ENCODE results near the gene KL.

Gene KL

DNA sequence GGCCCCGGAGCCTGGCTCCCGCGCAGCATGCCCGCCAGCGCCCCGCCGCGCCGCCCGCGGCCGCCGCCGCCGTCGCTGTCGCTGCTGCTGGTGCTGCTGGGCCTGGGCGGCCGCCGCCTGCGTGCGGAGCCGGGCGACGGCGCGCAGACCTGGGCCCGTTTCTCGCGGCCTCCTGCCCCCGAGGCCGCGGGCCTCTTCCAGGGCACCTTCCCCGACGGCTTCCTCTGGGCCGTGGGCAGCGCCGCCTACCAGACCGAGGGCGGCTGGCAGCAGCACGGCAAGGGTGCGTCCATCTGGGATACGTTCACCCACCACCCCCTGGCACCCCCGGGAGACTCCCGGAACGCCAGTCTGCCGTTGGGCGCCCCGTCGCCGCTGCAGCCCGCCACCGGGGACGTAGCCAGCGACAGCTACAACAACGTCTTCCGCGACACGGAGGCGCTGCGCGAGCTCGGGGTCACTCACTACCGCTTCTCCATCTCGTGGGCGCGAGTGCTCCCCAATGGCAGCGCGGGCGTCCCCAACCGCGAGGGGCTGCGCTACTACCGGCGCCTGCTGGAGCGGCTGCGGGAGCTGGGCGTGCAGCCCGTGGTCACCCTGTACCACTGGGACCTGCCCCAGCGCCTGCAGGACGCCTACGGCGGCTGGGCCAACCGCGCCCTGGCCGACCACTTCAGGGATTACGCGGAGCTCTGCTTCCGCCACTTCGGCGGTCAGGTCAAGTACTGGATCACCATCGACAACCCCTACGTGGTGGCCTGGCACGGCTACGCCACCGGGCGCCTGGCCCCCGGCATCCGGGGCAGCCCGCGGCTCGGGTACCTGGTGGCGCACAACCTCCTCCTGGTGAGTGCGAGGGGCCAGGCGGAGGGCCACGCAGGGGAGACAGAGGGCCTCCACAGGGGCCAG is at the start of gene KL:
Gene KL, plus strand, starts transcription at position 10 of the 909 bp plus-strand sequence. Its CDS starts 18 bp downstream, at position 28.
- DNase-seq (ENCODE audit: low spot score): no peak

DNA sequence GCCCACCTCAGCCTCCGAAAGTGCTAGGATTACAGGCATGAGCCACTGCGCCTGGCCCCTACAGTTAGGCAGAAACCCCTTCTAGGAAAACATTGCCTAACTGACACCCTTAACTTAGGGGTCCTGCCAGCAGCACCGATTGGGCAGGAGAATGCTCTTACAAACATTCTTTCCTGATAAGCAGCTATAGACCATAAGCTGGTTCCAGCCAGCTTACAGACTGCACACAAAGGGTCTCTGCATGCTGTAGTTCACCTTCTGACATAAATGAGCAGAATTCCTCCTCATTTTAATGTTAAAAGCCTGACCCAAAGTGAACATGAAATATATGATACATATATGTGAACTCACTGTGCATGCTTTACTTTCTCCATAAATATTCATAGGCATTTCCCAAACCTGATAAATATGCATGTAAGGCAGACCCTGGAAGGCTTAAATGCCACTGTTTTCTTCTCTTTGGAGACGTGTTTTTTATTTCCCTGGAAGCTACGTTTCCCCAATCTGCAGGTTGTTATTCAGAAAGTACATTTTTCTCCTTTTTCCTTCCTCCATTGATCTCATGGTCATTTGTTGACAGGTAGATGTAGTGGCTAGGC is 48.5 kb upstream of the KL start:
- no peak for DNase-seq (ENCODE audit: low spot score)

DNA sequence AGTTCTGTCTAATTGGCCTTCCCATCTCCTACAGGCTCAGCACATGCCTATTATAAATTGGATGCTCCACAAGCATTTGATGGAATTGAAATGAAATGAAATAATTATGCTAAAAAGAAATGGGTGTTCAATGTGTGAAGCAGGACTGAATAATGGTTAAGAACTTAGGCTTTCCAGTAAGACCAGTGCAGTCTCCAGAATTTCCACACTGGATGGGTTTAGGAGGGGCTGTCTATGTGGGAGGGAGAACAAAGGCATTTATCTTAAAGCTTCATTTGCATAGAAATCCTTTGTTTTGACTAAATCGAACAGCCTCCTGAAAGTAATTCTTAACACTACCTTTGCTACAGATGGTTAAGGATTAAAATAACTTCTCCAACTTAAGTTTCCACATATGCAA is 47.9 kb upstream of the KL start:
- DNase-seq (ENCODE audit: low spot score): no peak

DNA sequence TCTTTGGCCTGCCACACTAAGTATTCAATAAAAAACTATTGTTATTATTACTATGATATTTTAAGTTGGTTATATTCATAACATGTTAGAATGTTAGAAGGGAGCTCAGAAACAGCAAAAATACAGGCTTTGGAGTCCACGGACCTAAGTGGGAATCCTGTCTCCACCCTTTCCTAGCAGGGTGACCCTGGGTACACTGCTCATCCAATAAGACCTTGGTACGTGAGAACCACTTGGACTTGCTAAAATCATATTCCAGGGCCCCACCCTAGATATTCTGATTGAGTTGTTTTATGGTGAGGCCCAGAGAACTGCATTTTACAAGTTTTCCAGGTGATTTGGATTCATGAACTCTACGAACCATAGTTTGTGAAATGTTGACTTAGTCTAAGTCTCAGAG is 47.4 kb upstream of the KL start:
- DNase-seq (ENCODE audit: low spot score): no peak

DNA sequence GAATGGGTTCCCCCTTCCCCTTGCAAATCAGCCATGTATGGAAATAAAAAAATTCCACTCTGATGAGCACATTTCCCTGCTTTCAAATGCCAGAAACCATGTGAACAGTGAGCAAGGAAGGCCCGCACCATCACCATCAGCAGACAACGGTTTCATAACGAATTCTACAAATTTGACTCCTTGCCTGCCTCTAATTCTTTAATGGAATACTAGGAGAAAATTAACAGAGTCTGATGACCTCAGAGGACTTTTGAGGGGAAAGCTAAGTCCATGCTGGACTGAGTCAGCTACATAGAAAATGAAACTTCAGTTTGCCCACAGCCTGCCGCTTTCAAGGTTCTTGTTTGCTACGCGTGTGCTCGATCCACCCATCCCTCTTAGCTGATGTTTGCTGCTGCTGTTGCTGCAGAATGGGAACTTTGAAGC is 46.7 kb upstream of the KL start:
- no peak for DNase-seq (ENCODE audit: low spot score)

DNA sequence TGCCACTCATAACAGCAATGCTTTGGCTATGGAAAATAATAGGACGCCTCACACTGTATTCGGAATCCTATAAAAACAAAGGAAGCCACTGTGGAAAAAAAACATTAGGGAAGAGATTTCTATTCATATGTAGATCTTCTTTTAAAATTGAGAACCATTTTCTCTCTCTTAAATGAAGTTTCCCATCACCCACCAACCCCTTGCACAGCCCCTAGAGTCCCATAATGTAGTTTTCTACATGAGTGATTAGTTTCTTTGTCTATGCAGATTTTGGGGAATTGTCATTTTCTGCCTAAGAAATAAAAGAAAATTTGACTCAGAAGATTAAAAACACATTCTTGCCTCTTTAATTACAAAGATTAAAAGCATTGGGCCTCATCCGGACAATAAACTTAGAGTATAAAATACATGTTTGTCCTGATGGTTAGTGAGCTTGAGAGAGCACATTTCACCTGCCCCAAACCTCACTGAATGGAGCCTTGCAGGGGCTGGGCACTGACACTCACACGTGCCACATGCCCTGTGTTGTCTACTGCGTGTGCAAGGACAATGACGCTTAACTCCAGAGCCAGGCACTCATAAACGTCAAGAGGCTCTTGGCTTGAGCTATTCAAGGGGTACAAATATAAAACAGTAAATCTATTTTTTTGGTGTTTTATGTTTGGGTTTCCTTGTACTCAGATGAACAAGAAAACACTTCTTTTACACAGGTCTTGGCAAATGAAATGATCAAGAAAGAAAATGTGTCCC is 40.0 kb upstream of the KL start:
- no peak for DNase-seq (ENCODE audit: low spot score)

DNA sequence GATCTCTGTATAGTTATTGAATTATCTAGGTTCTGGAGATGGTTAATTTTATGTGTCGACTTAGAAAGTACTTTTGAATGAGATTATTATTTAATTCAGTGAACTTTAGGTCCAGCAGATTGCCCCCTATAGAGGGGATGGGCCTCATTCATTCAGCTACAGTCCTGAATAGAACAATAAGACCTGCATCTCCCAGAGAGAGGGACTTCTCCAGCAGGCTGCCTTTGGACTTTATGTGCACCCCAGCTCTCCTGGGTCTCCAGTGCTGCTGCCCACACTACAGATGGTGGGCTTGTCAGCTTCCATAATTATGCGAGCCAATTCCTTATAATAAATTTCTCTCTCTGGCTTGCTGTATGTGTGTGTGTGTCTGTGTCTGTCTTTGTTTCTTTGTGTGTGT is 39.3 kb upstream of the KL start:
- no peak for DNase-seq (ENCODE audit: low spot score)

DNA sequence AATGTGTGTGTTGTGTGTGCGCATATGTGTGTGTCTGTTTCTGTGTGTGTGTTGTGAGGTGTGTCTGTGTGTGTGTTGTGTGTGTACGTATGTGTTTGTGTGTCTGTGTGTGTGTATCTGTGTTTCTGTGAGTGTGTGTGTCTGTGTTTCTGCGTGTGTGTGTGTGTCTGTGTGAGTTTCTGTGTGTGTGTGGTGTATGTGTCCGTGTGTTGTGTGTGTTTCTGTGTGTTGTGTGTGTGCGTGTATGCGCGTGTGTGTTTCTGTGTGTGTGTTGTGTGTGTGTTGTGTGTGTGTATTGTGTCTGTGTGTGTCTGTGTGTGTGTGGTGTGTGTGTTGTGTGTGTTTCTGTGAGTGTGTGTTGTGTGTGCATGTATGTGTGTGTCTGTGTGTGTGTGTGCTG is 38.9 kb upstream of the KL start:
- DNase-seq (ENCODE audit: low spot score): no peak

DNA sequence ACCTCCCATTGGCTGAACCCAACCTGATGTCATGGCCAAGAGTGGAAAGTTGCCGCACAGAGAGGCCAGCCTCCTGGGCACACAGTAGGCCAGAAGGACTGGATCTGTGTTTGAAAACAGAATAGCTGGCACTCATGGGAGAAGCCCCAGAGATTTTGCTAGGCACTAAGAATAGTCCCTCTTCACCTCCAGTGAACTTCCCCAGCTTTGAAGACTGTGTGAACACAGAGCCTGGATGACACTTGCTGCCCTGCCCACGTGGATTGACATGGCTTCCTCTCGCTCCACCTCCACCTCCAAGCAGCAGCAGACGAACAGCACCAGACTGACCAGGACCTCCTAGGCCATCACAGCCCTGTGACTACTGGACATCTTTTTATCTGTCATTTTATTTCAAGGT is 37.9 kb upstream of the KL start:
- DNase-seq (ENCODE audit: low spot score): no peak

DNA sequence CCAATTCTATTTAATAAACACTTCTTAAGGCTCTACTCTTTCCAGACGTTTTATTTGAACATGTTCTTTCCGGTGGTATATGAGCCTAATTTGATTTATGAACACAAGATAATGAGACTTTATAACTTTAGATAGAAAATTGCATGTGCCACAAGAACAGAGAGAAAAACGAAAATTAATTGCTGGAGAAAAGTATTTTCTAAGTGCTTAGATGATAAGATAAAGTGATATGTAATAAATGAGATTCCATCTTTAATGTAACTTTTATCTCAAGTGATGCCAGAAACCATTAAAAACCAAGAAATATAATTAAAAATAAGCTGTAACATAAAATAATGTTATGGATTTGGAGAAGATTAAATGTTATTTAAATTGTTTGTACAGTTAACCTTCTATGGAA is 33.2 kb upstream of the KL start:
- no peak for DNase-seq (ENCODE audit: low spot score)

DNA sequence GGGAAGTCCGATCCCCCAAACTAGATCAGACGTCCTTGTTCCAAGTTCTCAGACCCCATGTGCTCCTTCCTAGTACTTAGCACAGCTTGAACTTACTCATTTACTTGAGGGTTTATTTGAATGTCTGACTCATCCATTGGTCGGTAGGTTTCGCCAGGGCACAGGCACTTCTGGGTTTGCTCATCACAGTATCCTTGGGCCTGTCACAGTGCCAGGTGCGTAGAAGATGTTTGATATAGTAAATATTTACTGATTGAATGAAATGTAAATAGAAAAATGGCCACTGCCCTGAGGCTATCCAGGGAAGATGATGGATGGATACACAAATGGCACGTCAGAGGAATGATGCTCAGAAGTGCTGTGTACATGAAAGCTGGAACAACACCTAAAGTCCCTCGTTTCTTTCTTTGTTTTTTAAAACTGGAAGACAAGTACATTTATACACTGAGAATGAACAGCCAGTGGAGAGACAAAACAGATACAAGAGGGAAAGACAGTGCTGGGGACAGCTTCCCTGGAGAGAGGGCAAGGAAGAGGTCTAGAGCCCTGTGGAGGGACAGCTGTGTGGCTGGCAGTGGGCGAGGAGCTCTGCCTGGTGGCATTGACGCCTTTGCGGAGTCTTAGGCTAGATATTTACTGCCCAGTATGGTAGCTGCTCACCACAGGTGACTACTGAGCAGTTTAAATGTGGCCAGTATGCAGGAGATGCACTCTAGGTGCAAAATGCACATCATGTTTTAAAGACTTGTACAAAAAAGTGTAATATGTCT is 31.2 kb upstream of the KL start:
- DNase-seq (ENCODE audit: low spot score): no peak

DNA sequence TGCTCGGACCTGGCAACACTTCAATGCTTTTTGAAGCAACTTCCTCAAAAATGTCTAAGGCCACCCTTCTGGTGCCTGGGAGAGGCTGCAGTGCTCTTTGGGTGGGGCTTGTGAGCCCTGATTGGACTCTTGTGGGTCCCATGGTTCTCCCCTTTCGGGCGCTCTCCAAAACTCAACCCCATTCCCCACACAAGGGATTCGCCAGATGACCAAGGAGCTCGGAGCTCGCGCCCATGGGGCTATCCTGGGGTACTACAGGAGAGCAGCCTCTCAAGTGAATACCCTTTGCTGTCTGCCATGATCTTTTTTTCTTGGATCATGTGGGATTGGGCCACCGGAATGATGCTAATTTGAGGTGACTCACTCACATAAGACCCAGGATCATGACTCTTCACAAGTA is 29.7 kb upstream of the KL start:
- peak; percentile 25 for DNase-seq (ENCODE audit: low spot score)

DNA sequence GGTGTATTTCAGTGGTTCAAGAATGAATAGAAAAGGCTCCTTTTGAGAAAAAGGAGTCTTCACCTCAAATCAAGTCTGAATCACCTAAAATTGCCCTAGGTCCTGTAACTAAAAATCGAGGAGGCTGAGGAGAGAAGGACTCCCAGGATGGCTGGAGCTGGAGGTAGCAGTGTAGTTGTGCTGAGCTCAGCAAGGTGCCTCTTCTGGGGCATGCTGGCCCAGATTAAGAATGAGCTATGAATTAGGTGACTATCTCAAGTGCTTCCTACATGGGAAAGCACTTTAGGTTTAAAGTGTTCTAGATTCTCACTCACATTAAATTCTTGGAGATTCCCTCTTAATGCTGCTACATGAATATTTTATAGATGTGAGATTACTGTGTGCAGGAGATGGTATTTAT is 28.8 kb upstream of the KL start:
- DNase-seq (ENCODE audit: low spot score): no peak

DNA sequence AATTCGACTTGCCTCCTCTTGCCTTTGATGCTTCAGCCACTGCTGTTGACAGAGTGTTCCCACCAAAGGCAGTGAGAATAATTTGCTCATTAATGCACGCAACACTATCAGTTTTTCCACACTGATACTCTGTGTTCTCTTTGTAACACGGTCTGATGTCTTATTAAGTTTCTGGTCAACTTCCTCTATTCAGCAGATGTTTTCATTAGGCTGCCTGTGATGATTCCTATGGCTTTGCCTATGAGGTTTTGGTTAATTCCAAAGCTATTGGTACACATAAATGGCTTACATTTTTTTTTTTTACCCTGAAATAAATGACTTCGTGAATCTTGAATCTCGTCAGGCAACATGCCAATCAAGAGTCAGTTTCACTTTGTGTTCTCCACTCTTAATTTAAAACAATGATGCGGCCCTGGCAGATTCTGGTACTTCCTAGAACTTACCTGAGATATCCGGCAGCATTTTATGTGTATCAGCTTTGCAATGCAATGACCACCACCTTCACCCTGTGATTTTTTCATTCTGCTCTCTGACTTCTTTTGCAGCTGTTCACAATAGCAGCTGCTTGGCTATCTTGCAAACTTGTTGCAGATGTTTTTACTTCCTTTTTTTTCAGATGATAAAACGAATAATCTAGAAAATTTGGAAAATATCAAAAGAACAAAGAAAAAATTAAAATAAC is 27.5 kb upstream of the KL start:
- DNase-seq (ENCODE audit: low spot score): peak; percentile 73

DNA sequence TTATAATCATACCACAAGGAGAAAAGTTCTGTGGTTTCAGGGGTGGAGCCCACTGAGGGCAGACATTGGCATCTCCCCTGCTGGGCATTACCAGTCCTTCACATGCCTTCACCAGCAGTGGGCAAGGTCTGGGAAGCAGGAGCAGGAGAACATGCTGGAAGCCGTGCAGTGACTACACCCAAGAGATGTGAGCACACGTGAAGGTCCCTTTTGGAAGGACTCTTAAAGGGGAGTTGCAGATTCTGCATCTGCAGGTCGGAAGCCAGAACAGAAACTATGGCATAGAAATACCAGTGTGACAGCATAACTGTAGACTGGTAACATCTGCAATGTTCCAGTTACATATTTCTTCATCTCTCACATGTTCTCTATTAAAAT is 26.9 kb upstream of the KL start:
- peak; percentile 50 for DNase-seq (ENCODE audit: low spot score)

DNA sequence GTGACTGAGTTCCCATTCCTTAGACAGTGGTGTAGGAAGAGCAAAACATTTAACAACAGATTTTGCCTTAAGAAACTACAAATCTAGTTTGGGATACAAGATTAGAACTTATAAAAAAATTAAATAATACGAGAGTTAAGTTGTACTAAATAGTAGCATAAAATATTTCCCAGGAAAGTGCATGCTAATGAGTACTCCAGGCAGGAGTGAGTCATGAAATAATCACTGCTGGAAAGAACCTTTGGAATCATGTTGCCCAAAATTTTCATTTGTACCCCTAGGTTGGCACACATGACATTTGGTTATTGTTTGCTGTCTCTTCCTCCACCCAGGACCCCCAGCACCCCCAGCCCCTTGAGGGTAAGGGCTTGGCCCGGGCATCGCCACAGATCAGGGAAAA is 26.3 kb upstream of the KL start:
- no peak for DNase-seq (ENCODE audit: low spot score)

DNA sequence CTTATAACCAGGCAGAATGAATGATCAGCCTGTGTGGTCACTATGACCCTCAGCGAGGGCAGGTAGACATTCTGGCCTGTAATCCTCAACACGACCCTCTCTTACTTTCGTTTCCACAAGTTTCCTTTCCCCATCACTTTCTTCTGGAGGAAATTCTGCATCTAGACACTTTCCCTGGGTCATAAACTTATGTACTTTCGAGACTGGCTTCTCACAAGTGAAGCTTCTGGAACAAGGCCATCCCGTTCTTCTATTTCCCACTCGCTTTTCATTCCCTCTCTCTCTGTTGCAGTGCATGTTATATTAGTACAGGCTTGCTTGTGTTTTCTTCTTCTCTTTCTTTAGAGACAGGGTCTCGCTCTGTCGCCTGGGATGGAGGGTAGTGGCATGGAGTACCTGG is 23.1 kb upstream of the KL start:
- DNase-seq (ENCODE audit: low spot score): no peak

DNA sequence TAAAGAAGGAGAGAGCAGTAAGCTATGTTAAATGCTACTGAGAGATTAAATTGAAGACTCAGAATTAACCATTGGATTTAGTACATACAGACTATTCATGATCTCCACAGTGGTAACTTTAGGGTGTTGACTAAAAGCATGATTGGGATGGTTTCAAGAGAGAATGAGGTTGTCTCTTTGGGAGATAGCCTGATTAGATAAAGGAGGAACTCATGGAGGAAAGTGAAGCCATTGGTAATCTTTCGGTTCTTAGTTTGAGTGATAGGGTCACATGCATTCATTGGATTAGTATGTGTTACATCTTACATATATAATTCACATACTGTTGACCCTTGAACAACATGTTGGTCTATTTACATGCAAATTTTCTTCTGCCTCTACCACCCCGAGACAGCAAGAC is 18.8 kb upstream of the KL start:
- DNase-seq (ENCODE audit: low spot score): no peak

DNA sequence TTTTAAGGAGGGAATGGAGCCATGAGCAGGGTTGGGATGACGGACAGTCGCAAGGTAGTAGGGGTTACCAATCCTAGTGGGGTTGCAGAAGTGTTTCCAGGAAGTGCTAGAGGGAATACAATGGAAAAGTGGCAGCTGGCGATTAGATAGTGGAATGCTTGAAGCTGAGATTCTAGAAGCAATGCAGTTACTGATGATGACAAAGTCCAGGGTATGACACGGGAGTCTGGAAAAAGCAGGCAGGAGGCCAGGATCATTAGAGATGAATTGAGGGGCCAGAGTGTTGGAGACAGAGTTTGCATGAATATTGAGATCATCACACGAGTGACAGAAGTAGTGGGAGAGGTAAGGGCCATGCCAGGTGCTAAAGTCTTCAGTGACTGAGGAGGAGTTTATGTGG is 17.3 kb upstream of the KL start:
- no peak for DNase-seq (ENCODE audit: low spot score)

DNA sequence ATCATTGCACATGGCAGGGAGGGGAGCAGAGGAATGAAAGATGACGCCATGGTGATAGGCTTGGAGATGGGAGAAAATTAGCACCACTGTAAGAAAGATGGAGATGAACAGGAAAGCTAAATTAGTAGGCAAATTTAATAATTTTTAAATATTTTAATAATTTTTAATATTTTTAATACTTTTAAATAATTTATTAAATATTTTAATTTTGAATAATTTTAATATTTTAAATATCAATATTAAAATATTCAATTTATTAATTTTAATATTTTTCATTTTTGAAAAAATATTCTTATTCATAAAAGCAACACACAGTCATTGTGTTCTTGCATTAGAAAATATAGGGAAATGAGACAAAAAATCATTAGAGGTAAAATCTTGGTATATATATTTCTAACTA is 15.9 kb upstream of the KL start:
- DNase-seq (ENCODE audit: low spot score): no peak

DNA sequence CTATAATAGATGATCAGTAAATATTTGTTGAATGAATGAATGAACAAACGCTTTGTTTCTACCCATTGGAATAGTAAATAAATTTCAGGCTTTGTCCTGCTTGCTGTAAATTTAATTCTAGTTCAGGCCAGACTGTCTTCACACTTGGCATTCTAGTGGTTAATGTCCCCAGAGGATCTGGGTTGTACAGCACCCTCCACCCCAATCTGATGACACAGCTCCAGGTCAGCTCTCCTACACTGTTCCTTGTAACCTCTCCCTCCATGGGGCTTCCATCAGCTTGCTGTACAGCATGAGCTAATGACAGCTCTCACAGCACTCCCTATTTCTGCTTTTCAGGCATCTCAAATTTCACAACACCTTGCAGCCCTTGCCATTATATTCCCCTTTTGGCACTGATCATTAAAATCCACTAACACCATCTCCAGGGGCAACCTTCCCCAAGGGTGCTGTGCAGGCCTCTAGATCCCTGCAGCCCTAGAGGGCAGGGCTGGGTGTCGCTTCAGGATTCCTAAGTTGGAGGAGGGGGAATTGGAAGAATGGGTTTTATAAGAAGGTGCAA is 12.7 kb upstream of the KL start:
- no peak for DNase-seq (ENCODE audit: low spot score)
